K562 (cell line): ENCODE data around the gene C2CD2. TPM values are rescaled to one million over a fixed set of nuclear protein-coding genes. Genes with fewer than 3 reads are reported as not detected.
A peak's percentile ranks its signal among the peaks of the same experiment; 100 is the strongest.

ENCODE experiments used
- CBFA2T2 ChIP-seq: fragments of 450-650 bp; conservative IDR thresholded peaks from 2 replicates; pipeline ENCODE4 v1.6.1; 2017; ENCODE audit warnings: mild to moderate bottlenecking
- FIP1L1 ChIP-seq: fragments of 200-400 bp; formaldehyde crosslinking; IDR thresholded peaks from 2 replicates; pipeline ENCODE4 v1.6.1; 2018; ENCODE audit warnings: mild to moderate bottlenecking, low read depth, low read length; ENCODE audit not compliant: poor library complexity, severe bottlenecking
- KLF13 ChIP-seq: fragments of 450-650 bp; IDR thresholded peaks from 2 replicates; pipeline ENCODE4 v1.6.1; 2016; ENCODE audit warnings: missing genetic modification characterization, low read depth, mild to moderate bottlenecking, missing compliant biosample characterization, moderate library complexity, borderline replicate concordance
- MED1 ChIP-seq: sonication (generic); formaldehyde crosslinking; IDR thresholded peaks from 2 replicates; pipeline ENCODE4 v1.8.1; 2023; ENCODE audit warnings: missing genetic modification reagents, borderline replicate concordance
- MITF ChIP-seq: IDR thresholded peaks from 2 replicates; pipeline ENCODE4 v1.6.1; 2014; ENCODE audit warnings: antibody characterized with exemption
- RBFOX2 ChIP-seq: fragments of 200-400 bp; formaldehyde crosslinking; IDR thresholded peaks from 2 replicates; pipeline ENCODE4 v1.6.1; 2017; ENCODE audit warnings: low read depth, mild to moderate bottlenecking, low read length, moderate library complexity
- SAFB ChIP-seq: fragments of 200-400 bp; formaldehyde crosslinking; IDR thresholded peaks from 2 replicates; pipeline ENCODE4 v1.6.1; 2017; ENCODE audit warnings: low read depth, low read length, borderline replicate concordance
- SMARCB1 ChIP-seq: IDR thresholded peaks from 2 replicates; pipeline ENCODE4 v1.6.1; 2011; ENCODE audit warnings: improper control_type of control experiment, low read depth; ENCODE audit not compliant: insufficient read length
- TCF15 ChIP-seq: fragments of 250-450 bp; sonication (Bioruptor Pico); IDR thresholded peaks from 2 replicates; pipeline ENCODE4 v1.8.0; 2022; ENCODE audit warnings: moderate library complexity, mild to moderate bottlenecking, inconsistent platforms
- ZNF395 ChIP-seq: fragments of 200-800 bp; sonication (Bioruptor generic); IDR thresholded peaks from 2 replicates; pipeline ENCODE4 v1.6.1; 2017; ENCODE audit warnings: missing genetic modification characterization, missing compliant biosample characterization
- ZNF407 ChIP-seq: fragments of 450-650 bp; IDR thresholded peaks from 2 replicates; pipeline ENCODE4 v1.6.1; 2016; ENCODE audit warnings: low read depth
- ZNF583 ChIP-seq: fragments of 250-450 bp; sonication (Bioruptor Pico); IDR thresholded peaks from 2 replicates; pipeline ENCODE4 v1.4.0; 2020
- ZNF655 ChIP-seq: fragments of 250-450 bp; sonication (Bioruptor Pico); IDR thresholded peaks from 2 replicates; pipeline ENCODE4 v1.5.0; 2021
- polyA plus RNA-seq, 8 experiments: library from polyadenylated mRNA; depleted of rRNA in 4 of 8; stranded (reverse) in 5 of 8; unstranded in 3 of 8; fragments of >200 nt; fragmentation: Nextera tagmentation in 2 of 8; fragmentation: Illumina TruSeq in 1 of 8; extraction: Ambion mirVana in 2 of 8; extraction: Trizol in 1 of 8; gene quantifications; 2 replicates each; pipeline versions ENCODE4 v1.2.1 to v1.2.3, GENCODE V29; 2011 to 2014; ENCODE audit warnings: inconsistent platforms in 1 of 8, missing spikeins in 1 of 8
- total RNA-seq, 7 experiments: library from RNA; depleted of rRNA in 6 of 7; stranded (reverse); fragments of >200 nt in 6 of 7; fragmentation: Illumina TruSeq in 2 of 7; extraction: Trizol in 2 of 7; gene quantifications; 2 replicates each; pipeline versions ENCODE4 v1.2.1 to v1.2.3, GENCODE V29; 2011 to 2021; ENCODE audit warnings: low replicate concordance in 1 of 7

C2CD2 gene
- total and polyA plus RNA-seq, 9 of the 15 experiments (the other 6 are each of a cell fraction or from before 2014, with no cell fraction given), result 1.3 to 21.6 (median 12.1) TPM

DNA sequence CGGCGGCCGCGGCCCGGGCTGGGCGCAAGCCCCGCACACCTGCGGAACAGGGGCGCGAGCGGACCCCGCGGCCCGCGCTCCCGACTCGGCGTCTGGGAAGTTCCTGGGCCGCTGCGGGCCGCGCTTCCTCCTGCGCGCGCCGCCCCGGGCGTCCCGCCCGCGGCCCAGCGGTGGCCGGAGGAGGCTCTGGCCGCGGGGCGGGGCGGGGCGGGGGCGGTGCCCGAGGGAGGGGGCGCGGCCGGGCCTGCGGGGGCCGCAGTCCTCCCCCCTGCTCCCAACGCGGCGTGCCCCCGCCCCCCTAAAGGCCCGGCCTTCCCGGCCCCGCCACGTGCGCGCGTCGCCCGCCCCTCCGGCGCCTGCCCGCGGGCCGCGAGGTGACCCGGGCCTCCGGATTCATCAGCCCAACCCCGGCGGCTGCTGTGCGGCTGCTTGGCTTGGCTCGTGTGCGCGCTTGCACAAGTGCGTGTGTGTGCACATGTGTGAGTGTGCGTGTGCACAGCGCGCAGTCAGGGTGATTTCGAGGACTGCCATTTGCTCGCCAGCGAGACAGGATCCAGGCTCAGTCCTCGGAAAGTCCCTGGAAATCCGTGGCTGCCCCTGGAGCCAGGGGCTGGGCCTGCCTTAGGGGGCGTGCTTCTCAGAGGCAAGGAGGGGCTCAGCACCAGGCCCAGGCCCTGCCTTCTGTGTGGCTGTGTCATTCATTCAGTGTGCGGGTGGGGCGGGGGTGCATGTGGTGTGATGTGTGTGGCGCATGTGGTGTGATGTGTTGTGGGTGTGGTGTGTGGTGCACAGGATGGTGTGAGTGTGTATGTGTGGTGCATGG lies at the start of gene C2CD2 (continued):
- no peak for TF ChIP-seq ZNF407
- TF ChIP-seq TCF15, result no peak
- no peak for TF ChIP-seq MED1
- TF ChIP-seq ZNF655 (CRISPR knock-in tag), result no peak
- TF ChIP-seq SAFB, result no peak
- TF ChIP-seq FIP1L1, result peak; percentile 19
- peak; percentile 89 for TF ChIP-seq KLF13 (tag)
- TF ChIP-seq ZNF583 (CRISPR knock-in tag), result 0 out of 2 replicates have a peak, but pooled peaks have one; percentile 16
- TF ChIP-seq RBFOX2, result peak; percentile 71
- TF ChIP-seq ZNF395 (CRISPR knock-in tag), result peak; percentile 47; the same call in 1 of the 2 replicates
- no peak for TF ChIP-seq SMARCB1
- no peak for TF ChIP-seq MITF
- TF ChIP-seq CBFA2T2, result no peak
